CD4-positive, alpha-beta memory T cell (primary cell): ENCODE measurements around the gene ATF7. TPM values are rescaled to one million over a fixed set of nuclear protein-coding genes. Genes with fewer than 3 reads are reported as not detected.

Source experiments
- CTCF ChIA-PET: fragments of 350-600 bp; sonication (Branson Sonifier 250); formaldehyde crosslinking; loops from one replicate; lab custom pipeline; 2021; ENCODE audit warnings: inconsistent platforms; ENCODE audit not compliant: partially characterized antibody; lab: Charles Lee
- POLR2A ChIA-PET: fragments of 350-600 bp; sonication (Branson Sonifier 250); formaldehyde crosslinking; loops from one replicate; lab custom pipeline; 2021; ENCODE audit not compliant: partially characterized antibody; lab: Charles Lee
- DNase-seq, 5 donors: peaks; one replicate each; pipeline versions ENCODE4 v3.0.0 to v3.0.0-alpha.2; 2020 to 2022; ENCODE audit warnings: mixed read lengths in 1 of 5
- H3K27ac ChIP-seq: one replicate; pipeline ENCODE4 v1.7.0; 2013; ENCODE audit warnings: low read depth, low read length
- H3K27me3 ChIP-seq: 2 replicates; pipeline ENCODE4 v1.7.0; 2013; ENCODE audit warnings: mild to moderate bottlenecking, low read length, moderate library complexity; ENCODE audit not compliant: insufficient read depth
- H3K36me3 ChIP-seq: 2 replicates; pipeline ENCODE4 v1.7.0; 2013; ENCODE audit warnings: mild to moderate bottlenecking, low read length, moderate library complexity; ENCODE audit not compliant: insufficient read depth
- H3K4me1 ChIP-seq: 2 replicates; pipeline ENCODE4 v1.7.0; 2013; ENCODE audit warnings: mild to moderate bottlenecking, low read length, moderate library complexity; ENCODE audit not compliant: insufficient read depth
- H3K4me3 ChIP-seq, 2 donors: one replicate each; pipeline ENCODE4 v1.7.0; 2013; ENCODE audit warnings: low read length in 2 of 2, mild to moderate bottlenecking in 1 of 2
- H3K9me3 ChIP-seq, 2 donors: one replicate each; pipeline ENCODE4 v1.7.0; 2013; ENCODE audit warnings: low read length in 2 of 2, control low read depth in 1 of 2; ENCODE audit not compliant: control insufficient read depth in 1 of 2
- H3K27ac Mint-ChIP-seq, 7 donors: one replicate each; pipeline ENCODE4 v1.8.0; 2020 to 2021; ENCODE audit warnings: mixed read lengths in 7 of 7, mild to moderate bottlenecking in 6 of 7, inconsistent platforms in 3 of 7, moderate library complexity in 3 of 7
- H3K27me3 Mint-ChIP-seq, 2 donors: one replicate each; pipeline ENCODE4 v1.8.0; 2020 to 2021; ENCODE audit warnings: mixed read lengths in 2 of 2
- H3K36me3 Mint-ChIP-seq, 2 donors: one replicate each; pipeline ENCODE4 v1.8.0; 2020 to 2021; ENCODE audit warnings: mixed read lengths in 2 of 2, inconsistent platforms in 1 of 2, mild to moderate bottlenecking in 1 of 2
- H3K4me1 Mint-ChIP-seq, 4 donors: one replicate each; pipeline ENCODE4 v1.8.0; 2020 to 2021; ENCODE audit warnings: mixed read lengths in 4 of 4, mild to moderate bottlenecking in 1 of 4
- H3K4me3 Mint-ChIP-seq, 8 donors: one replicate each; pipeline ENCODE4 v1.8.0; 2020 to 2021; ENCODE audit warnings: mixed read lengths in 8 of 8, mild to moderate bottlenecking in 7 of 8, moderate library complexity in 6 of 8, inconsistent platforms in 3 of 8
- H3K9me3 Mint-ChIP-seq, 8 donors: one replicate each; pipeline ENCODE4 v1.8.0; 2020 to 2021; ENCODE audit warnings: mixed read lengths in 8 of 8, mild to moderate bottlenecking in 5 of 8, inconsistent platforms in 3 of 8, moderate library complexity in 1 of 8
- intact Hi-C: fragments of 100-400 bp; cut with micrococcal nuclease; formaldehyde crosslinking; loops from one replicate; pipeline ENCODE4 v1.15.1; 2023
- polyA plus RNA-seq, 2 donors: library from polyadenylated mRNA; unstranded; fragments of 300-500 nt; fragmentation: Illumina TruSeq; gene quantifications; one replicate each; pipeline ENCODE4 v1.2.3, GENCODE V29; 2021
- total RNA-seq, 2 experiments: library from RNA; stranded (reverse); gene quantifications; one replicate each; pipeline ENCODE4 v1.2.3, GENCODE V29; 2021

ATF7 gene
- total and polyA plus RNA-seq, 4 experiments from 2014 or later = 16.3 to 35.8 (median 21.6) TPM

- peaks cover 57% of the 10 kb centered on the region for H3K36me3 ChIP-seq
- DNase-seq = no peak
- Mint-ChIP-seq H3K27me3 (no peaks in the 10 kb centered on the region), H3K4me3 (no peak overlapping the region), H3K4me1 (no peaks in the 10 kb centered on the region), H3K27ac (no peak overlapping the region), H3K36me3 (peaks cover 34 to 61% of the 10 kb centered on the region in 2 donors), H3K9me3 (no peaks in the 10 kb centered on the region)
- no peaks in the 10 kb centered on the region for H3K4me1 ChIP-seq
- H3K27me3 ChIP-seq = no peaks in the 10 kb centered on the region
- intact Hi-C loops = no loop called here
- ChIA-PET CTCF (no interaction called here), POLR2A (no interaction called here)
- H3K27ac ChIP-seq = no peak overlapping the region
- no peaks in the 10 kb centered on the region for H3K9me3 ChIP-seq
- no peak overlapping the region for H3K4me3 ChIP-seq
Observed at GRCh38 chr12:53538209-53538689, 87.9 kb downstream of the ATF7 start.

GRCh38 chr12:53536962-53537361, 89.2 kb downstream of the ATF7 start:
- Histone ChIP-seq H3K9me3 (no peaks in the 10 kb centered on the region), H3K4me3 (no peak overlapping the region), H3K4me1 (no peaks in the 10 kb centered on the region), H3K27me3 (no peaks in the 10 kb centered on the region), H3K27ac (no peak overlapping the region), H3K36me3 (peaks cover 62% of the 10 kb centered on the region)
- peaks cover 45 to 67% of the 10 kb centered on the region in 2 donors for H3K36me3 Mint-ChIP-seq
- intact Hi-C loops = no loop called here
- H3K27ac Mint-ChIP-seq = no peak overlapping the region
- no peak for DNase-seq
- no peaks in the 10 kb centered on the region for H3K9me3 Mint-ChIP-seq
- H3K27me3 Mint-ChIP-seq = no peaks in the 10 kb centered on the region
- ChIA-PET POLR2A (no interaction called here), CTCF (no interaction called here)
- H3K4me1 Mint-ChIP-seq = no peaks in the 10 kb centered on the region
- H3K4me3 Mint-ChIP-seq = no peak overlapping the region

GRCh38 chr12:53533471-53533870, 92.7 kb downstream of the ATF7 start:
- H3K27ac Mint-ChIP-seq = peak overlapping the region in 1 of 7 donors; percentile 9
- Histone ChIP-seq H3K9me3 (no peaks in the 10 kb centered on the region), H3K36me3 (peaks cover 55% of the 10 kb centered on the region), H3K27ac (no peak overlapping the region), H3K4me3 (no peak overlapping the region), H3K4me1 (no peaks in the 10 kb centered on the region), H3K27me3 (no peaks in the 10 kb centered on the region)
- intact Hi-C loops = no loop called here
- H3K27me3 Mint-ChIP-seq = no peaks in the 10 kb centered on the region
- DNase-seq = no peak
- H3K4me1 Mint-ChIP-seq = no peaks in the 10 kb centered on the region
- H3K4me3 Mint-ChIP-seq = no peak overlapping the region
- H3K36me3 Mint-ChIP-seq = peaks cover 42 to 66% of the 10 kb centered on the region in 2 donors
- CTCF ChIA-PET = no interaction called here
- no peaks in the 10 kb centered on the region for H3K9me3 Mint-ChIP-seq
- POLR2A ChIA-PET = no interaction called here

- intact Hi-C loops = no loop called here
- ChIA-PET POLR2A (no interaction called here), CTCF (interaction anchor here (1.1 kb wide), 1 partner anchor 10 kb away, joined by 3 read pairs; no protein-coding TSS in a partner anchor)
- no peaks in the 10 kb centered on the region for H3K27me3 ChIP-seq
- no peak overlapping the region for H3K4me3 ChIP-seq
- H3K27ac ChIP-seq = no peak overlapping the region
- Mint-ChIP-seq H3K4me3 (no peak overlapping the region), H3K9me3 (no peaks in the 10 kb centered on the region), H3K36me3 (peaks cover 42 to 61% of the 10 kb centered on the region in 2 donors), H3K4me1 (no peaks in the 10 kb centered on the region), H3K27me3 (no peaks in the 10 kb centered on the region), H3K27ac (peak overlapping the region in 2 of 7 donors; percentile 9 to 66)
- H3K4me1 ChIP-seq = no peaks in the 10 kb centered on the region
- no peaks in the 10 kb centered on the region for H3K9me3 ChIP-seq
- no peak for DNase-seq
- H3K36me3 ChIP-seq = peaks cover 51% of the 10 kb centered on the region
Observed at GRCh38 chr12:53532524-53533445, 93.4 kb downstream of the ATF7 start.

- H3K27me3 ChIP-seq = no peaks in the 10 kb centered on the region
- no peaks in the 10 kb centered on the region for H3K4me1 Mint-ChIP-seq
- no peak overlapping the region for H3K27ac Mint-ChIP-seq
- intact Hi-C loops = no loop called here
- H3K9me3 ChIP-seq = no peaks in the 10 kb centered on the region
- H3K9me3 Mint-ChIP-seq = no peaks in the 10 kb centered on the region
- CTCF ChIA-PET = interaction anchor here (1.1 kb wide), 1 partner anchor 10 kb away, joined by 3 read pairs; no protein-coding TSS in a partner anchor
- H3K4me1 ChIP-seq = no peaks in the 10 kb centered on the region
- H3K36me3 Mint-ChIP-seq = peaks cover 39 to 55% of the 10 kb centered on the region in 2 donors
- H3K4me3 ChIP-seq = no peak overlapping the region
- no peak overlapping the region for H3K27ac ChIP-seq
- POLR2A ChIA-PET = no interaction called here
- H3K36me3 ChIP-seq = peaks cover 46% of the 10 kb centered on the region
- H3K27me3 Mint-ChIP-seq = no peaks in the 10 kb centered on the region
- H3K4me3 Mint-ChIP-seq = no peak overlapping the region
- no peak for DNase-seq
Observed at GRCh38 chr12:53532021-53532420, 94.2 kb downstream of the ATF7 start.

GRCh38 chr12:53530920-53531319, 95.3 kb downstream of the ATF7 start:
- H3K27me3 ChIP-seq = no peaks in the 10 kb centered on the region
- no peaks in the 10 kb centered on the region for H3K27me3 Mint-ChIP-seq
- POLR2A ChIA-PET = no interaction called here
- no peak overlapping the region for H3K4me3 Mint-ChIP-seq
- peaks cover 39 to 55% of the 10 kb centered on the region in 2 donors for H3K36me3 Mint-ChIP-seq
- no peak overlapping the region for H3K4me3 ChIP-seq
- H3K4me1 ChIP-seq = no peaks in the 10 kb centered on the region
- no peak overlapping the region for H3K27ac ChIP-seq
- peaks cover 0 to 1% (median 0%) of the 10 kb centered on the region in 4 donors for H3K4me1 Mint-ChIP-seq
- H3K27ac Mint-ChIP-seq = no peak overlapping the region
- CTCF ChIA-PET = no interaction called here
- H3K9me3 Mint-ChIP-seq = no peaks in the 10 kb centered on the region
- no peaks in the 10 kb centered on the region for H3K9me3 ChIP-seq
- DNase-seq = no peak
- H3K36me3 ChIP-seq = peaks cover 44% of the 10 kb centered on the region
- intact Hi-C loops = no loop called here

GRCh38 chr12:53530061-53530460, 96.1 kb downstream of the ATF7 start:
- Mint-ChIP-seq H3K27ac (no peak overlapping the region), H3K27me3 (no peaks in the 10 kb centered on the region), H3K36me3 (peaks cover 35 to 56% of the 10 kb centered on the region in 2 donors), H3K4me1 (peaks cover 0 to 1% (median 0%) of the 10 kb centered on the region in 4 donors), H3K9me3 (no peaks in the 10 kb centered on the region), H3K4me3 (no peak overlapping the region)
- Histone ChIP-seq H3K27ac (no peak overlapping the region), H3K9me3 (no peaks in the 10 kb centered on the region), H3K27me3 (no peaks in the 10 kb centered on the region), H3K36me3 (peaks cover 37% of the 10 kb centered on the region), H3K4me1 (no peaks in the 10 kb centered on the region), H3K4me3 (no peak overlapping the region)
- ChIA-PET CTCF (no interaction called here), POLR2A (no interaction called here)
- intact Hi-C loops = no loop called here
- no peak for DNase-seq
